IMR-90 (cell line): ENCODE measurements around the gene ENOX2.

Experiments used
- BHLHE40 ChIP-seq: fragments of 150-350 bp; IDR thresholded peaks from 2 replicates; pipeline ENCODE4 v1.6.1; 2016; ENCODE audit warnings: mild to moderate bottlenecking, low read depth, low read length
- CEBPB ChIP-seq: IDR thresholded peaks from 2 replicates; pipeline ENCODE4 v1.6.1; 2012; ENCODE audit warnings: low read depth, low read length, improper control_type of control experiment
- ELK1 ChIP-seq: fragments of 150-350 bp; IDR thresholded peaks from 2 replicates; pipeline ENCODE4 v1.6.1; 2016; ENCODE audit warnings: low read depth, mild to moderate bottlenecking, low read length, moderate library complexity, borderline replicate concordance
- FOS ChIP-seq: fragments of 150-350 bp; IDR thresholded peaks from 2 replicates; pipeline ENCODE4 v1.6.1; 2016; ENCODE audit warnings: low read depth, low read length
- MAFK ChIP-seq: IDR thresholded peaks from 2 replicates; pipeline ENCODE4 v1.6.1; 2012; ENCODE audit warnings: low read depth, low read length, improper control_type of control experiment
- MAZ ChIP-seq: IDR thresholded peaks from 2 replicates; pipeline ENCODE4 v1.6.1; 2012; ENCODE audit warnings: low read depth, mild to moderate bottlenecking, low read length, improper control_type of control experiment, moderate library complexity, borderline replicate concordance
- MXI1 ChIP-seq: IDR thresholded peaks from 2 replicates; pipeline ENCODE4 v1.6.1; 2012; ENCODE audit warnings: low read depth, mild to moderate bottlenecking, low read length, moderate library complexity, borderline replicate concordance
- POLR2A ChIP-seq: IDR thresholded peaks from 2 replicates; pipeline ENCODE4 v1.6.1; 2012; ENCODE audit warnings: mild to moderate bottlenecking, low read depth, low read length
- RAD21 ChIP-seq: IDR thresholded peaks from 2 replicates; pipeline ENCODE4 v1.6.1; 2012; ENCODE audit warnings: low read length, improper control_type of control experiment
- RCOR1 ChIP-seq: IDR thresholded peaks from 2 replicates; pipeline ENCODE4 v1.6.1; 2012; ENCODE audit warnings: mild to moderate bottlenecking, low read length, improper control_type of control experiment; ENCODE audit not compliant: insufficient replicate concordance
- RFX5 ChIP-seq: IDR thresholded peaks from 2 replicates; pipeline ENCODE4 v1.8.0; 2012; ENCODE audit warnings: low read depth, mild to moderate bottlenecking, low read length, moderate library complexity
- SMC3 ChIP-seq: fragments of 150-350 bp; IDR thresholded peaks from 2 replicates; pipeline ENCODE4 v1.6.1; 2016; ENCODE audit warnings: low read depth, mild to moderate bottlenecking, antibody characterized with exemption, low read length, moderate library complexity
- TF ChIP-seq, protein P1 (sequence below): conservative IDR thresholded peaks from 2 replicates; pipeline ENCODE4 v1.5.1; 2012; ENCODE audit warnings: mild to moderate bottlenecking, low read depth, low read length, improper control_type of control experiment
- TF ChIP-seq, protein P2 (sequence below): fragments of 150-350 bp; IDR thresholded peaks from 2 replicates; pipeline ENCODE4 v1.6.1; 2017; ENCODE audit warnings: mild to moderate bottlenecking, antibody characterized with exemption, low read length, low read depth

DNA sequence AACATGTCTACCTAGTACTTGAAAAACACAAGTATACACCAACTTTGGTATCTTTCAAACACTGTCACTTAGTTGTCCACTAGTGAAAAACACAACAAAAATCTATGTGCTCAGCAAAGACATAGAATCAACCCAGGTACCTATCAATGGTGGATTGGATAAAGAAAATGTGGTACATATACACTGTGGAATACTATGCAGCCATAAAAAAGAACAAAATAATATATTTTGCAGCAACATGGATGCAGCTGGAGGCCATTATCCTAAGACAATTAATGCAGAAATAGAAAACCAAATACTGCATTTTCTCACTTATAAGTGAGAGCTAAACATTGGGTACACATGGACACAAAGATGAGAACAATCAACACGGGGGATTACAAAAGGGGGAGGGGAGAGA, 148.7 kb downstream of the ENOX2 start:
- TF ChIP-seq, protein P1, sequence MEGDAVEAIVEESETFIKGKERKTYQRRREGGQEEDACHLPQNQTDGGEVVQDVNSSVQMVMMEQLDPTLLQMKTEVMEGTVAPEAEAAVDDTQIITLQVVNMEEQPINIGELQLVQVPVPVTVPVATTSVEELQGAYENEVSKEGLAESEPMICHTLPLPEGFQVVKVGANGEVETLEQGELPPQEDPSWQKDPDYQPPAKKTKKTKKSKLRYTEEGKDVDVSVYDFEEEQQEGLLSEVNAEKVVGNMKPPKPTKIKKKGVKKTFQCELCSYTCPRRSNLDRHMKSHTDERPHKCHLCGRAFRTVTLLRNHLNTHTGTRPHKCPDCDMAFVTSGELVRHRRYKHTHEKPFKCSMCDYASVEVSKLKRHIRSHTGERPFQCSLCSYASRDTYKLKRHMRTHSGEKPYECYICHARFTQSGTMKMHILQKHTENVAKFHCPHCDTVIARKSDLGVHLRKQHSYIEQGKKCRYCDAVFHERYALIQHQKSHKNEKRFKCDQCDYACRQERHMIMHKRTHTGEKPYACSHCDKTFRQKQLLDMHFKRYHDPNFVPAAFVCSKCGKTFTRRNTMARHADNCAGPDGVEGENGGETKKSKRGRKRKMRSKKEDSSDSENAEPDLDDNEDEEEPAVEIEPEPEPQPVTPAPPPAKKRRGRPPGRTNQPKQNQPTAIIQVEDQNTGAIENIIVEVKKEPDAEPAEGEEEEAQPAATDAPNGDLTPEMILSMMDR, result no peak
- TF ChIP-seq RCOR1, result no peak
- TF ChIP-seq POLR2A, result no peak
- no peak for TF ChIP-seq RAD21
- no peak for TF ChIP-seq CEBPB
- no peak for TF ChIP-seq MAZ
- no peak for TF ChIP-seq BHLHE40
- TF ChIP-seq, protein P2, sequence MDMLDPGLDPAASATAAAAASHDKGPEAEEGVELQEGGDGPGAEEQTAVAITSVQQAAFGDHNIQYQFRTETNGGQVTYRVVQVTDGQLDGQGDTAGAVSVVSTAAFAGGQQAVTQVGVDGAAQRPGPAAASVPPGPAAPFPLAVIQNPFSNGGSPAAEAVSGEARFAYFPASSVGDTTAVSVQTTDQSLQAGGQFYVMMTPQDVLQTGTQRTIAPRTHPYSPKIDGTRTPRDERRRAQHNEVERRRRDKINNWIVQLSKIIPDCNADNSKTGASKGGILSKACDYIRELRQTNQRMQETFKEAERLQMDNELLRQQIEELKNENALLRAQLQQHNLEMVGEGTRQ, result no peak
- no peak for TF ChIP-seq MXI1
- TF ChIP-seq SMC3, result no peak
- no peak for TF ChIP-seq RFX5
- TF ChIP-seq ELK1, result no peak
- no peak for TF ChIP-seq FOS
- TF ChIP-seq MAFK, result no peak
